ENCODE results near the gene CHEK2.
A peak's percentile ranks its signal among the peaks of the same experiment; 100 is the strongest.
"Not testable (repeated sequence)": the region's sequence is repeated elsewhere in the genome, so short reads cannot be mapped to it uniquely, and the experiment has no call there.

Gene CHEK2
- total RNA-seq, result 5.8 to 7.6 reads per million in 2 donors

GRCh38 chr22:28741785-28742561 lies at the start of gene CHEK2, which contains the start of gene HSCB:
CHEK2 (minus strand) TSS chr22:28741820; CDS start chr22:28734721, 7,099 bp downstream.
HSCB (plus strand) TSS chr22:28742039; CDS start chr22:28742096, 57 bp downstream.
- peak; percentile 91 for DNase-seq

GRCh38 chr22:28791124-28791523 lies 49.5 kb upstream of the CHEK2 start:
- DNase-seq, result no peak

GRCh38 chr22:28788601-28789000 lies 47.0 kb upstream of the CHEK2 start:
- no peak for DNase-seq

- no peak for DNase-seq
These were observed 42.4 kb upstream of the CHEK2 start for GRCh38 chr22:28783786-28784671.

- DNase-seq, result no peak
These were observed 38.7 kb upstream of the CHEK2 start for GRCh38 chr22:28780296-28780695.

GRCh38 chr22:28779833-28780232 lies 38.2 kb upstream of the CHEK2 start:
- no peak for DNase-seq

GRCh38 chr22:28774378-28774777 lies 32.8 kb upstream of the CHEK2 start:
- no peak for DNase-seq

- DNase-seq, result no peak
These were observed 31.8 kb upstream of the CHEK2 start for GRCh38 chr22:28773461-28773867.

- DNase-seq, result peak; percentile 91
These were observed 31.2 kb upstream of the CHEK2 start, which contains the start of gene CCDC117 for GRCh38 chr22:28772633-28773460. CCDC117 (plus strand) TSS chr22:28772695; CDS start chr22:28772850, 155 bp downstream.

GRCh38 chr22:28771195-28771791 lies 29.7 kb upstream of the CHEK2 start:
- DNase-seq, result no peak

GRCh38 chr22:28769394-28770085 lies 27.9 kb upstream of the CHEK2 start:
- no peak for DNase-seq

- DNase-seq, result no peak
These were observed 27.2 kb upstream of the CHEK2 start for GRCh38 chr22:28768701-28769393.

- no peak for DNase-seq
These were observed 25.0 kb upstream of the CHEK2 start for GRCh38 chr22:28766628-28767027.

GRCh38 chr22:28762000-28762399 lies 20.4 kb upstream of the CHEK2 start:
- DNase-seq, result not testable (repeated sequence)

- DNase-seq, result no peak
These were observed 19.8 kb upstream of the CHEK2 start for GRCh38 chr22:28761449-28761755.

GRCh38 chr22:28759861-28760560 lies 18.4 kb upstream of the CHEK2 start:
- DNase-seq, result no peak

- not testable (repeated sequence) for DNase-seq
These were observed 12.9 kb upstream of the CHEK2 start for GRCh38 chr22:28754512-28754911.

- DNase-seq, result no peak
These were observed 8.9 kb upstream of the CHEK2 start for GRCh38 chr22:28750471-28750881.

- DNase-seq, result no peak
These were observed 2.2 kb upstream of the CHEK2 start for GRCh38 chr22:28743852-28744251.

- no peak for DNase-seq
These were observed 942 bp upstream of the CHEK2 start for GRCh38 chr22:28742562-28742962.

All from T-helper 9 cell (primary cell).